Endothelial cell of umbilical vein (primary cell): ENCODE data around the gene TACSTD2. TPM values are rescaled to one million over a fixed set of nuclear protein-coding genes. Genes with fewer than 3 reads are reported as not detected.

Experiments
- BruUV-seq: library from RNA; stranded (reverse); fragments of 400-500 nt; replicated peaks from 2 replicates; lab custom pipeline; 2021; lab: Mats Ljungman, UMichigan
- CTCF ChIA-PET: fragments of 300-600, 350-600 bp; sonication (Branson Sonifier 250); formaldehyde crosslinking; loops from one replicate; lab custom pipeline; 2021; ENCODE audit warnings: antibody characterized with exemption, inconsistent platforms; lab: Charles Lee
- POLR2A ChIA-PET: fragments of 300-600, 350-600 bp; sonication (Branson Sonifier 250); formaldehyde crosslinking; loops from one replicate; lab custom pipeline; 2021; ENCODE audit warnings: antibody characterized with exemption, inconsistent platforms; lab: Charles Lee
- DNase-seq: peaks from one replicate; pipeline ENCODE4 v3.0.0-alpha.2; 2011; ENCODE audit warnings: low read depth, low spot score
- FAIRE-seq: peaks from 2 replicates; lab custom pipeline; 2011; peaks lifted over from hg19 to GRCh38; lab: Jason Lieb, UNC
- H2AFZ ChIP-seq: 2 replicates; pipeline ENCODE4 v1.6.0; 2012; ENCODE audit warnings: low read depth, low read length, control low read depth, inconsistent platforms
- H3K27ac ChIP-seq: 2 replicates; pipeline ENCODE4 v1.5.1; 2011; ENCODE audit warnings: low read depth, mild to moderate bottlenecking, control low read depth, low read length, moderate library complexity; ENCODE audit not compliant: insufficient read depth
- H3K27me3 ChIP-seq, 2 experiments: 2 replicates each; pipeline versions ENCODE4 v1.6.0 to v1.6.1; 2011; ENCODE audit warnings: low read length in 2 of 2, mixed read lengths in 1 of 2; ENCODE audit not compliant: control insufficient read depth in 2 of 2, insufficient read depth in 2 of 2
- H3K36me3 ChIP-seq, 2 experiments: 2 replicates in 1 of 2; 3 replicates in 1 of 2; pipeline ENCODE4 v1.5.1; 2011; ENCODE audit warnings: low read length in 2 of 2, mild to moderate bottlenecking in 1 of 2, moderate library complexity in 1 of 2; ENCODE audit not compliant: control insufficient read depth in 2 of 2, insufficient read depth in 2 of 2; ENCODE audit errors: extremely low read depth in 1 of 2
- H3K4me1 ChIP-seq: 3 replicates; pipeline ENCODE4 v1.5.1; 2011; ENCODE audit warnings: mild to moderate bottlenecking, low read length; ENCODE audit not compliant: control insufficient read depth, insufficient read depth; ENCODE audit errors: extremely low read depth
- H3K4me2 ChIP-seq: 2 replicates; pipeline ENCODE4 v1.6.1; 2011; ENCODE audit warnings: low read length, control low read depth, mixed read lengths; ENCODE audit not compliant: insufficient read depth
- H3K4me3 ChIP-seq, 3 experiments: fragments of 200-600 bp in 1 of 3; sonication (generic), shearing (Covaris generic) in 1 of 3; replicated peaks in 1 of 3; 2 replicates each; pipeline ENCODE4 v1.5.1; 2011 to 2016; ENCODE audit warnings: control low read depth in 3 of 3, low read length in 3 of 3, mild to moderate bottlenecking in 2 of 3, inconsistent platforms in 1 of 3, low read depth in 1 of 3, moderate library complexity in 1 of 3; ENCODE audit not compliant: insufficient read depth in 1 of 3
- H3K79me2 ChIP-seq: 2 replicates; pipeline ENCODE4 v1.6.0; 2012; ENCODE audit warnings: low read length, inconsistent platforms; ENCODE audit not compliant: control insufficient read depth, insufficient read depth
- H3K9ac ChIP-seq: replicated peaks from 2 replicates; pipeline ENCODE3; 2011; ENCODE audit warnings: low read length, control low read depth; ENCODE audit not compliant: insufficient read depth; ENCODE audit errors: extremely low read depth
- H3K9me1 ChIP-seq: replicated peaks from 3 replicates; pipeline ENCODE4 v1.6.0; 2011; ENCODE audit warnings: mild to moderate bottlenecking, low read length; ENCODE audit not compliant: control insufficient read depth, insufficient read depth; ENCODE audit errors: extremely low read depth
- H3K9me3 ChIP-seq: replicated peaks from 2 replicates; pipeline ENCODE4 v1.5.1; 2012; ENCODE audit warnings: low read length, inconsistent platforms; ENCODE audit not compliant: control insufficient read depth, insufficient read depth
- H4K20me1 ChIP-seq: replicated peaks from 2 replicates; pipeline ENCODE3; 2011; ENCODE audit warnings: mild to moderate bottlenecking, low read length; ENCODE audit not compliant: control insufficient read depth, insufficient read depth; ENCODE audit errors: extremely low read depth
- CTCF ChIP-seq, 2 donors: IDR thresholded peaks; 1 replicate in 1 of 2; 2 replicates in 1 of 2; pipeline ENCODE4 v1.5.1; 2011; ENCODE audit warnings: low read length in 2 of 2, mild to moderate bottlenecking in 2 of 2, moderate library complexity in 2 of 2, control low read depth in 1 of 2, inconsistent platforms in 1 of 2, low read depth in 1 of 2; ENCODE audit not compliant: insufficient read depth in 1 of 2; ENCODE audit errors: extremely low read depth in 1 of 2
- EZH2 ChIP-seq: IDR thresholded peaks from 2 replicates; pipeline ENCODE4 v1.6.1; 2012; ENCODE audit warnings: borderline replicate concordance, low read depth, mild to moderate bottlenecking, moderate library complexity, low read length, inconsistent platforms; ENCODE audit not compliant: severe bottlenecking
- FOS ChIP-seq: IDR thresholded peaks from 2 replicates; pipeline ENCODE4 v1.6.1; 2011; ENCODE audit warnings: mild to moderate bottlenecking, low read length, moderate library complexity, borderline replicate concordance; ENCODE audit not compliant: insufficient read depth
- GATA2 ChIP-seq: IDR thresholded peaks from 2 replicates; pipeline ENCODE4 v1.7.0; 2011; ENCODE audit warnings: low read depth, mild to moderate bottlenecking, moderate library complexity, mixed read lengths, low read length; ENCODE audit not compliant: insufficient read length, insufficient read depth
- JUN ChIP-seq: IDR thresholded peaks from 2 replicates; pipeline ENCODE4 v1.6.1; 2011; ENCODE audit warnings: borderline replicate concordance, low read depth; ENCODE audit not compliant: insufficient read length, insufficient read depth
- MYC ChIP-seq: IDR thresholded peaks from one replicate; pipeline ENCODE4 v1.6.1; 2011; ENCODE audit warnings: mild to moderate bottlenecking, low read depth, low read length
- POLR2A ChIP-seq: IDR thresholded peaks from 2 replicates; pipeline ENCODE4 v1.6.1; 2012; ENCODE audit warnings: low read depth, mild to moderate bottlenecking, control low read depth, low read length
- POLR2AphosphoS5 ChIP-seq: IDR thresholded peaks from 2 replicates; pipeline ENCODE4 v1.6.1; 2012; ENCODE audit warnings: low read depth, mild to moderate bottlenecking, control low read depth, low read length, moderate library complexity; ENCODE audit not compliant: insufficient read depth
- dilution Hi-C: fragments of 300-500 bp; cut with MboI; formaldehyde crosslinking; loops from one replicate; pipeline ENCODE4 v1.15.0; 2019; ENCODE audit warnings: low sequenced_read_pairs; ENCODE audit not compliant: extremely low pct_ligation_motif_present
- intact Hi-C: fragments of 100-400 bp; cut with micrococcal nuclease; formaldehyde crosslinking; loops from one replicate; pipeline ENCODE4 v1.10.0; 2022
- polyA plus RNA-seq, 4 experiments: library from polyadenylated mRNA; depleted of rRNA in 3 of 4; stranded (reverse) in 3 of 4; unstranded in 1 of 4; fragments of >200 nt; gene quantifications; 2 replicates each; pipeline versions ENCODE4 v1.2.1 to v1.2.3, GENCODE V29; 2011 to 2012; ENCODE audit warnings: missing spikeins in 1 of 4
- total RNA-seq: library from RNA; stranded (reverse); gene quantifications from 2 replicates; pipeline ENCODE4 v1.2.3, GENCODE V29; 2021
- TF ChIP-seq, protein P1 (sequence below): IDR thresholded peaks from 2 replicates; pipeline ENCODE4 v1.6.1; 2011; ENCODE audit not compliant: insufficient read depth, insufficient read length

Gene TACSTD2
- total and polyA plus RNA-seq, 2 donors (not counting 3 experiments of a cell fraction or from before 2014, with no cell fraction given) = 30.7 to 43.3 TPM

- Histone ChIP-seq H3K4me3 (no peak overlapping the region), H3K9me3 (no peaks in the 10 kb centered on the region), H3K79me2 (peaks cover 5% of the 10 kb centered on the region), H3K36me3 (no peaks in the 10 kb centered on the region), H3K9me1 (no peaks in the 10 kb centered on the region), H3K4me2 (no peak overlapping the region), H2AFZ (no peak overlapping the region), H4K20me1 (no peaks in the 10 kb centered on the region), H3K4me1 (peaks cover 18% of the 10 kb centered on the region), H3K27me3 (no peaks in the 10 kb centered on the region), H3K9ac (no peak overlapping the region), H3K27ac (no peak overlapping the region)
- BruUV-seq = no TSS peak
- dilution Hi-C loops = no loop called here
- intact Hi-C loops = no loop called here
- POLR2A ChIA-PET = no interaction called here
- DNase-seq (no peak), FAIRE-seq (no peak)
- no peak for TF ChIP-seq POLR2AphosphoS5
- TF ChIP-seq CTCF (IDR thresholded peaks at IDR 0.05; ENCODE audit: extremely low read depth in 1 of 2, insufficient read depth in 1 of 2, low read depth in 1 of 2, low read length in 2 of 2) = no peak
- TF ChIP-seq GATA2 = no peak
- no peak for TF ChIP-seq POLR2A
- TF ChIP-seq, protein P1, sequence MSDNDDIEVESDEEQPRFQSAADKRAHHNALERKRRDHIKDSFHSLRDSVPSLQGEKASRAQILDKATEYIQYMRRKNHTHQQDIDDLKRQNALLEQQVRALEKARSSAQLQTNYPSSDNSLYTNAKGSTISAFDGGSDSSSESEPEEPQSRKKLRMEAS = no peak
- no peak for TF ChIP-seq JUN
- TF ChIP-seq EZH2 = no peak
- no peak for TF ChIP-seq FOS
- no peak for TF ChIP-seq MYC
- CTCF ChIA-PET = interaction anchor here (1.3 to 2.3 kb wide), 2 partner anchors 11 to 80 kb away, joined by 3 to 11 read pairs; no protein-coding TSS in a partner anchor
These were observed 4.4 kb downstream of the TACSTD2 start for GRCh38 chr1:58572690-58573089.
